IMR-90 (cell line): ENCODE measurements around the gene DGKB.

Experiments
- CEBPB ChIP-seq: IDR thresholded peaks from 2 replicates; pipeline ENCODE4 v1.6.1; 2012; ENCODE audit warnings: low read depth, low read length, improper control_type of control experiment
- CHD1 ChIP-seq: IDR thresholded peaks from 2 replicates; pipeline ENCODE4 v1.6.1; 2012; ENCODE audit warnings: low read depth, low read length, improper control_type of control experiment
- CTCF ChIP-seq: conservative IDR thresholded peaks from 2 replicates; pipeline ENCODE4 v1.5.1; 2012; ENCODE audit warnings: mild to moderate bottlenecking, low read depth, low read length, improper control_type of control experiment
- FOS ChIP-seq: fragments of 150-350 bp; IDR thresholded peaks from 2 replicates; pipeline ENCODE4 v1.6.1; 2016; ENCODE audit warnings: low read depth, low read length
- MAFK ChIP-seq: IDR thresholded peaks from 2 replicates; pipeline ENCODE4 v1.6.1; 2012; ENCODE audit warnings: low read depth, low read length, improper control_type of control experiment
- MAZ ChIP-seq: IDR thresholded peaks from 2 replicates; pipeline ENCODE4 v1.6.1; 2012; ENCODE audit warnings: low read depth, mild to moderate bottlenecking, low read length, improper control_type of control experiment, moderate library complexity, borderline replicate concordance
- MXI1 ChIP-seq: IDR thresholded peaks from 2 replicates; pipeline ENCODE4 v1.6.1; 2012; ENCODE audit warnings: low read depth, mild to moderate bottlenecking, low read length, moderate library complexity, borderline replicate concordance
- POLR2A ChIP-seq: IDR thresholded peaks from 2 replicates; pipeline ENCODE4 v1.6.1; 2012; ENCODE audit warnings: mild to moderate bottlenecking, low read depth, low read length
- RCOR1 ChIP-seq: IDR thresholded peaks from 2 replicates; pipeline ENCODE4 v1.6.1; 2012; ENCODE audit warnings: mild to moderate bottlenecking, low read length, improper control_type of control experiment; ENCODE audit not compliant: insufficient replicate concordance
- SMC3 ChIP-seq: fragments of 150-350 bp; IDR thresholded peaks from 2 replicates; pipeline ENCODE4 v1.6.1; 2016; ENCODE audit warnings: low read depth, mild to moderate bottlenecking, antibody characterized with exemption, low read length, moderate library complexity

- TF ChIP-seq CTCF (no peak), POLR2A (no peak), MXI1 (no peak), FOS (no peak), MAZ (no peak), MAFK (no peak), SMC3 (no peak), CEBPB (no peak), RCOR1 (no peak), CHD1 (no peak)
Observed at GRCh38 chr7:14752301-14752700, 150.2 kb downstream of the DGKB start.
